Hippocampal formation (tissue), 2 donors: ENCODE results near the gene CUX1.
"Not testable (repeated sequence)": the region's sequence is repeated elsewhere in the genome, so short reads cannot be mapped to it uniquely, and the experiment has no call there.

Experiments
- DNase-seq, 2 donors: peaks; one replicate each; lab custom pipeline; 2025; lab: John Stamatoyannopoulos, UW

CUX1 gene

DNA sequence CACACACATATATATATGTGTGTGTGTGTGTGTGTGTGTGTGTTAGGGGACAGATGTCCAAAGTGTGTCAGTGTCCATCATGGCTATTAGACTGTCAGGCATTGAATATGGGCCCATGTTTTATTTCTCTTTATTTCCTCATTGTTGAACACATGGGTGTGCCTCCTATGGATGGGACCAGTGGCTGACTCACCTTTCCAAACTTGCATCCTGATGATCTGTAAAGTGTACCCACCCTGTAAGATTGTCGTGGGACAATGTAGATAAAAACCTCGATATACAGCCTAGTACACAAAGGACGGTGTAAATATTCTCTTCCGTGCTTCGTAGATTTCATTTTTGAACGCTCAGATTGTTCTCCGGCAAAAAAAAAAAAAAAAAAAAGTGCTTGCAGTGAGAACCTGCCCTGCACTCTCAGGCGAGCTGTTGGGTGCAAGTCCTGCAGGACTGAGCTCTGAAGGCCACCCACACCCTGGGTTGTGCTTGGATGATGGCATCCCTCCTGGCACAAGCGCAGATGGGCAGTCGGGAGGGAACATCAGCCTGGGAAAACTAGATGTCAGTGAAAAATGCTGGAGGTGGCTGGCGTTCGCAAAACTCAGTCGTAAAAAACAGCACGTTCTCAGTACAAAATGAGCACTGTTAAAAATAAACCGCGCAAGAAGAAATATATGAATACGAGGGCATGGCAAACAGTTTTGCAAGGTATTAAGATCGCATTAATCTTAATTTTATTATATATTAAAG is 166.9 kb downstream of the CUX1 start:
- no peak for DNase-seq

DNA sequence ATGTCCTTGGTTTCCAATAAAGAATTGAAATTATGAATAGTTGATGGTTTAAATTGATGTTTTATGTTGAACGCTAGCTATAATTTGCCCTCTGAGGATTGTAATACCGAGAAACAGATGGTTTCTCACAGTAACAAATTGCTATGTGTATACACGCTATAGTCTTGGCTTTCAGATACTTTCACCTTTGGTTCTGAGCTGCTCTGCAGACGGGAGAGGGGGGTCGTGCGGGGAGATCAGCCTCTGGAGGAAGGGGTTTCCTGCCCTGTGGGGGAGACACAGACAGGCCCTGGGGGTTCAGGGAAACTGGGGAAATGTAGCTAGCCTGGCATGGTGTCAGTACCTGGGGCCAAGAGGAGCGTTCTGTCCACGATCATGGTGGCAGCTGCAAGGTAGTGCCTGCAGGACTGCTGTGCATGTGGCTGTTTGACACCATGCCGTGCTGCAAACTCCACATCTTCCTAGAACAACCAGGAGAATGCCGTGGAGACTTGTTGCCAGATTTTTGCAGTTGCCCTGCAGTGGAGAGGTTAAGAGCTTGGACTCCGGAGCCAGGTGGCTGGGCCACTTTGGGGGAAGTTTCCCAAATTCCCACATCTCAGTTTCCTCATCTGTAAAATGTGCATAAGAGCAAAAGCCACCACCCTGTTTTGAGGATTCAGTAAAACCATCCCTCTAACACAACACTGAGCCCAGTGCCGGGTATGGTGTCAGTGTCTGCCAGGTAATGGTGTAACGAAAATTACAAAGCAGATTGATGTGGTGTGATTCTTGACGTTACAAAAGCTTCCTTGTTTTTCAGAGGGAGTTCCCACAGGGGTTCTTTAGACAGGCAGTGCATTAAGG is 167.9 kb downstream of the CUX1 start:
- no peak for DNase-seq

DNA sequence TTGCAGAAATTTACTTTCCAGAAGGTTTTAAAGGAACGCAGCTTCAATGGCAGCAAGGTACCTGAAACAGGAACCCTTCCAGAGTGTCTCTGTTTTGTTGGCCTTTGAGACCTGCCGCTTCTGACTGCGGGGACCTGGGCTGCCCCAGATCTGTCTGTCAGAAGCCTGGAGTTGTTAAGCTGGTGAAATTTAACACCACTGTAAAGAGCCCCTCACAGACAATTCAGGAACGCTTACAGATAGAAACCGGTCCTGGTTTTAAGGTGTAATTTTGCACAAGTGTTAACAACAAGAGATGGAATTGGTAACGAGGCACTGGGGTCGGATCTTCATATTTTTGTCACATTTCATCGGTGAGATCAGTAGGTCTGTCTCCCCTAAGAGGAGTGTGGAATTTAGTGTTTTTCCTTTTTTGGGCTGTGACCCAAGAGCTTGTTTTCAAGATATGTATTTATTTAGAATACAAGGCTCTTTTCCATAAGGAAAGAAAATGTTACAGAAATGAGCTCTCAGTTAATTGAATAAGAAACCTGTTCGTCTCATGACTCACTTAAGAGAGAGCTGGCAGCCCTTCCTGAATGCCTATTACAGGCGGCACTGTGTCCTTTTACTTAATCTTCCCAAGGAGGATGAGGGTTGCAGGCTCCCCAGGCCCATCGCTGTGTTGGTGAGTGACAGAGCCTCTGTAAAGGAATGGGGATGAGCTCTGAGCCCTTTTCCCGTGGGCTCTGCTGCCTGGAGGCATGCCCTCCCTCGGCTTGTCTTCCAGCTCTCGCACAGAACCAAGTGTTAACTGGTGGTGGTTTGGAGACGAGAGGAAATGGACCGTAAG is 168.7 kb downstream of the CUX1 start:
- DNase-seq, result no peak

DNA sequence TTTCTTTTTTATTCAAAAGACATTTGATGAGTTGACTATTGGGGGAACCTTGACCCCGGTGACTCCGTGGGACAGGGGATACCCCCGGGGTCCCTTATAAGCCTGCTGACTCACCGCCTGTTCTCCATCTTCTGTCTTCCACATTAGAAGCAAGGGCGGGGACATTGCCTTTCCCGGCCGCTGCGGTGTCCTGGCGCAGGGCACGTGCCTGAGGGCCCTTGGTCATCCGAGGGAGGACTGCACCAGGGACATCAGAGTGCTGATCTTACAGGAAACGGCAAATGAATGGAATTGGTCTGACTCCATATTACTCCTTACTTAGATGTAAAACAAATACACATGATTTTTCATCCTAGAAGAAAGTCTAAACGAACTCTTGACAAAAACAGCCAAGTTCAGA is 170.1 kb downstream of the CUX1 start:
- no peak for DNase-seq

DNA sequence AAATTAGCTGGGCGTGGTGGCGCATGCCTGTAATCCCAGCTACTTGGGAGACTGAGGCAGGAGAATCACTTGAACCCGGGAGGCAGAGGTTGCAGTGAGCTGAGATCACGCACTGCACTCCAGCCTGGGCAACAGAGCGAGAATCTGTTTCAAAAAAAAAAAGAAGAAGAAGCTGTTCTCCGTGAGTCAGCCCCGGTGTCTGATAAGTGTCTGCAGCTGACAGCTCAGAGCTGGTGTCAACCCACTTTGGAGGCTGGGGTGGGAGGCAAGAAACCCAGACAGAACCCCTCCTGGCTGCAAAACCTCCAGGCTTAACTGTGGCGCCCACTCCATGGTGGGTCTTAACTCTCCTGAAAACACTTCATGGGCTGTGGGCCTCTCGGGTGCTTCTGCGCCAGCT is 170.6 kb downstream of the CUX1 start:
- DNase-seq, result not testable (repeated sequence)

DNA sequence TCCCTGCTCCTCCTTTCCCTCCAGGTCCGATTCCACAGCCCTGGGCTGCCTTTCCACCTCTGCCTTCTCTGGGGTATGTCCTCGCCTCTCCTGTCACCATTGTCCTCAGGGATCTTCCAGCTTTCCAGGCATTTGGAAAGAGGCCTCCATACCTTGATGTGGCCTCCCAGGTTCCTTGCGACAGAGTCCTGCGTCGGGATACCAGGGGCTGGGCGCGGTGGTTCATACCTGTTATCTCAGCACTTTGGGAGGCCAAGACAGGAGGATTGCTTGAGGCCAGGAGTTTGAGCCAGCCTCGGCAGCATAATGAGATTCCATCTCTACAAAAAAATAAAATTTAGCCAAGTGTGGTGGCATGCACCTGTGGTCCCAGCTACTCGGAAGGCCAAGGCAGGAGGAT is 171.1 kb downstream of the CUX1 start:
- no peak for DNase-seq

DNA sequence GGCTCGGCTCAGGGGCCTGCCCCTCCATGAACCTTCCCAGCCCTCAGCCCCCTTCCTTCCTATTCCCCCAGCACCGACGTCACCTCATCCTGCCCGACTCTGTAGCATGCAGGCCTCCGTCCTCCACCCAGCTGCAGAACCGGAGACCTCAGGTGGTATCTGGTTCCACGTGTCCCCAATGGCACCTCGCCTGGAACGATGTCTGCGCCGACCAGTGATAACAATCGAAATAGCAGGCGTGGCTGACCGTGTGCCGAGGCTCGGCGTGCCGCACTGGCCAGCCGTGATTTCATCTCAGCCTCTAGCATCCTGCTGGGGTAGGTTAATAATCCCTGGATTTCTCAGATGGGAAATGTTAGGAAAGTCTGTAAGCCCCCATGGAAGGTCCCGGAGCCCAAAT is 171.7 kb downstream of the CUX1 start:
- DNase-seq, result no peak

DNA sequence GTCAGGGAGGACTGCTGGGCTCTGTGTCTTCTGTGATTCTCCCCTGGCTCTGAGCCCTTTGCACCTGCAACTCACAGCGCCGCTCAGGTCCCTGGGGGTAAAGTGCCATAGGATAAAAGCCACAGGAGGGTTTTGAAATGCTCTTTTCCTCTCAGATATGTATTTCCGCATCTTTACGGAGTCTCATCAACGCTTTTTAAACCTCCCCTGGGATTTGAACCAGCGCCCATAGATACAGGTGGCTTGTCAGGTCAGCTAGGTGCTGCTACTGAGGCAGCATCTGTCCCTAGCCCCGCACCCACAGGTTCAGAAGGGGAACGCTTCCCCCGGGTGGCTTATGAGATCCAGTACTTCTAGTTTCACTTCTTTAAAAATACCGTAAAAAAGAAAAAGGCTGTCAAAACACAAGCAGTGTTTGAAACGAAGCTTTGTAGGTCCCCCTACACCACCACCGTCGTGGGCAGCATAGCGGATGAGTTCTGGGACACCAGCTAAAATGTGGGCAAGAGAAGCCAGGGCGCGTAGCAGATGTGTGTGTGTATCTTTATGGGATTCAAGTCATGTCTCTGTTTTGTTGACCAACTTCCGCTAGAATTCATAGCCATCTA is 173.5 kb downstream of the CUX1 start:
- DNase-seq, result no peak

DNA sequence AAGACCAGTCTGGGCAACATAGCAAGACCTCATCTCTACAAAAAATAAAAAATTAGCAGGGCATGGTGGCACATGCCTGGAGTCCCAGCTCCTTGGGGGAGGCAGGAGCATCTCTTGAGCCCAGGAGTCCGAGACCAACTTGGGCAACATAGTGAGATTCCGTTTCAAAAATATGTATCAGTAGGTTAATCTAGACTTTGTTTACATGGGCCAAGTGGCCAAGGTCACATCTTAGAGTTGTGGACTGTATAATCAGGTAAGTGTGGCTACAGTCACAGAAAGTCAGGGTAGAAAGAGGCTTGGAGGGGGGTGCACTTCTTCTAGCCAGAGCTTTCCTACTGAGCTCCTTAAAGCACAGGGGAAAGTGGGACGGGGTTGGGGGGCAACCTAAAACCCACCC is 174.4 kb downstream of the CUX1 start:
- no peak for DNase-seq

DNA sequence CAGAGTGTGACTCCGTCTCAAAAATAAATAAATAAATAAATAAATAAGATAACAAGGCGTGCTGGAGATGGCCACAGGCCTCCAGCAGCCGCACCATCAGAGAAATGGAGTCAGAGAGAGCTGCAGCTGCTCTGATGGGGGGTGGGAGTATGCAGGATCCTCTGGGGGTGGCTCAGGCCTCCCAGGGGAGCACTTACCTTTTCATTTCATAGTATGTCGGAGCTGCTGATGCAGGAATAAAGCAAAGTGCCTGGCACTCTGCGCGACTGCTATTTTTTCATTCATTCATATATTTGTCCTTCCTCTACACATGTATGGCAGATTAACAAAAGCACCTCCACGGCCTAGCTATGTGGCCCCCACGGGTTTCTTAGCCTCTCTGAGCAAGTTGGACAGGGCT is 175.9 kb downstream of the CUX1 start:
- no peak for DNase-seq

DNA sequence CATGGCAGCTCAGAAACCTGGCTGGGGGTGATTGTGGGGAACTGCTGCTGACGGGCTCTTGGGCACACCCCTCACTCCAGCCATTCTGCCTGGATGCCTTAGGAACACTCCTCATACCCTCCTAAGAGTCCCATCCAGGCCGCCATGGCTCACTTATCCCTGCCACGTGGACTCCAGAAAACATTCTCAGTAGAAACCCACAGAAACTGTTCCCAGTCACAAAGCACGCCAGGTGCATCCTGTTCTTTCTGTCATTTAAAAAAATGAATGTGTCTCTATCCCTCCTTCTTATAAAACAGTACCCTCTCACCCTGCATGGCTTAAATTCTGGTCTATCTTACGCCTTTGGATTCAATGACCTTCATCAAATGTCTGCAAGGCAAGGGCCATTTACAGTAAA is 177.7 kb downstream of the CUX1 start:
- DNase-seq, result no peak

DNA sequence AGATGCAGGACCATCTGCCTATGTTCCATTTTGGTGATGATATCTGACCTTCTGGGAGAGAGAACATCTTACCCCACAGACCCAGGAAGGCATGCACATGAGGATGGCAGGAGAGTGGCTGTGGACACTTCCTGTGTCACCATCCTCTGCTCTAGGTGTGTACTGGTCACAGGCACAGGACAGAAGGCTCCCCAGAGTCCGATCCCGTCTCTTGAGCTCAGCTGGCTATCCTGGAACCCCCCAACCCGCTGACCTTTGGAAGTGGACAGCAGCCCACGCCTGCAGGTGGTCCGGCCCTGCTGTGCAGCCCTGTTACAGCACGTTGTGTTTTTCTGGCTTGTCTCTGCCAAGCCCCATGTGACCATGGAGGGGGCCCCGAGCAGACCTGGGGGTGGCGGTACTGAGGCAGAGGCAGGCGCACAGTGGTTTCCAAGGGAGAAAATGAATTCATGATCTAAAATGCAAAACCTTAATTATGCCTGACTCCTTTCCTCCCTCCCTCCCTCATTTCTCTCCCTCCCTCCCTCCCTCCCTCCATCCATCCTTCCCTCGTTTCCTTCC is 178.8 kb downstream of the CUX1 start:
- DNase-seq, result no peak

DNA sequence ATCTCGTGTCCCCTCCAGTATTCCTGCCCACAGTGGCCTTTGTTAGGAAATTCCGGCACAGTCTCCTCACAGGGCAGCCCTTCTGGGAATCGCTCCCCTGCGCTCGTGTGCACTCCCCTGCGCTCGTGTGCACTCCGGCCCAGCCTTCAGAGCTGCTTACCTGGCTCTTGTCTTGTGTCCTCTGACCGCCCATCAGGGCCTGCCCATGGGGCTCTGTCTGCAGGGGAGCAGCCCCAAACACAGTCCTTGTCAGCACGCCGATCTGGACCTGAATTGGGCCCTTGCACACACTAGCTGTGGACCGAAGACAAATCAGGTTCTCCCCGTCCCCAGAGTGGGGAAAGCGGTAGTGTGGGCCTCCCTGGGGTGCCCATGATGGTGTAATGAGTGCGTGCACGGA is 179.4 kb downstream of the CUX1 start:
- no peak for DNase-seq

DNA sequence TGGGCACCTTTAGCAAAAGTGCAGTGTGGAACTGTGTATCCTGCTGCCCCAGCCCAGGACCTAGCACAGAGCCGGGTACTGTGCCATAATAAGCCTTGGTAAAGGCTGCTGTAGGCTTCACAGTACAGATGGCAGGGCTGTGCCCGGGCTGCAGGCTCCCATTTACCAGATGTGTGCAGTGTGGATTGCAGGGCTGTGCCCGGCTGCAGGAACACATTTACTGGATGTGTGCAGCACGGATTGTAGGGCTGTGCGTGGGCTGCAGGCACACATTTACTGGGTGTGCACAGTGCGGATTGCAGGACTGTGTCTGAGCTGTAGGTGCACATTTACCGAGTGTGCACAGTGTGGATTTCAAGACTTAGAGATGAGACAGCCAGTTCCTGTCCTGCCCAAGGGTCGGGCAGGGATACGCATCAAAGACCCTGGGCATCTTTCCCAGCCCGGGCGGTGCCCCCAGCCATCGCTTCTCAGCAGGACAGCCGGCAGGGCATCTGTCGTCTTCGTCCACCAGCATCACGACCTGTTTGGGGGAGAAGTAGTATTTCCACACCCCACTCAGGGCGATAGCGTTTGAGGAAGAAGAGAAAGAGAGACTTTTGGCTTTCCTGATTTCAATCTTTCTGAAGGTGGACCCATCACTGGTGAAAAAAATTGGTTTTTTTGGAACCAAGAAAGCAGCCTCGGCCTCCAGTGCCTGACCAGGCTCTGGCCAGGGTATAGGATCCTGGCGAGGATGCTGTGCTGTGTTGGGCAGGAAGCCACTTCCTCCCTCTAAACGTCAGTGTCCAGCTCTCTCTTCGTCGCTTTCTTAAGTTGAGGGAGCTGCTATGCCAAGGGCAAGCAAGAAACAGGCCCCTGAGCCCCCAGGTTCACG is 180.8 kb downstream of the CUX1 start:
- no peak for DNase-seq

DNA sequence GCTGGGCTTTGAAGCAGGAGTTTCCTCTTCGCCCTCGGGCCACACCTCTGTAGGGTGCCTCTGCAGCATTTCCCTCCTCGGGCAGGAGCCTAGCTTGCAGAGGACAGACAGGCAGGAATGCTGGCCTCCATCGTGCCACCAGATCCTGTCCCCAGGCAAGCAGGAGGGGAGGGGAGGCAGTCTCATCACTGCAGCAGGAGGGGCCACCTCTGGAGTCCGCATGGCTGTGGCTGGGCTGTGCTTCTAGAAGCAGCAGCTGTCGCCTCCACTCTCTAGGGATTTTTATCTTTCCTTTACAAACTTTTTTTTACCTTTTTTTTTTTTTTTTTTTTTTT is 181.4 kb downstream of the CUX1 start:
- DNase-seq, result no peak

DNA sequence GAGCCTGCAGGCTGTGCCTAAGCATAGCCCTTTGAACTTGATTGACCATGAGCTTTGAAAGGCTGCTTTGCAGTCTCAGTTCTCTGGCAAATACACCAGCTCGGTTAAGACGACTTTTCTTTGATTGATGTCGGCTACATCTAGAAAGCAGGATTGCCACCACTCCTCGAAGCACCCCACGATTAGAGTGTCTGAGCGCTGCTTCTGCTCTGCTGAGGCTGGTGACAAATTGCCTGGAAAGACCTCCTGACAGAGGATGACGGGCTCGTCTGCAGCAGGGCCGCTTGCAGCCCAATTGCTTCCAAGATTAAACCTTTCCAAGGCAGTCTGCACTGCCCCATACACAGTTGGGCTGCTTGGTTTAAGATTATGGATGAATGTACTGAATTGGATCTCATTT is 182.0 kb downstream of the CUX1 start:
- no peak for DNase-seq

DNA sequence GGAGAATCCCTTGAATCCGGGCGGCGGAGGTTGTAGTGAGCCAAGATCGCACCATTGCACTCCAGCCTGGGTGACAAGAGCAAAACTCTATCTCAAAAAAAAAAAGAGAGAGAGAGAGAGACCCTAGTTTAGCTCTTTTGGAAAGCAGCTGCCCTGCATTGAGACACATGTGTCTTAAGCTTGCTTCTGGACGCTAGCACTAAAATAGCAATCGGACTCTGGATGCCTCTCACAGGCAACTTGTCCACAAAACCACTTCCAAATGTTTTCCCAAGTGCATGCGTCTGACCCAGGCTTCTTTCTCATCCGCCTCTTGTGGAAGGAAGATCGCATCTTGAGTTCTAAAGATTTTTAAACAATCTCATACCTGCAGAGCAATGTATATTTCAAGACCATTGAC is 182.7 kb downstream of the CUX1 start:
- no peak for DNase-seq

DNA sequence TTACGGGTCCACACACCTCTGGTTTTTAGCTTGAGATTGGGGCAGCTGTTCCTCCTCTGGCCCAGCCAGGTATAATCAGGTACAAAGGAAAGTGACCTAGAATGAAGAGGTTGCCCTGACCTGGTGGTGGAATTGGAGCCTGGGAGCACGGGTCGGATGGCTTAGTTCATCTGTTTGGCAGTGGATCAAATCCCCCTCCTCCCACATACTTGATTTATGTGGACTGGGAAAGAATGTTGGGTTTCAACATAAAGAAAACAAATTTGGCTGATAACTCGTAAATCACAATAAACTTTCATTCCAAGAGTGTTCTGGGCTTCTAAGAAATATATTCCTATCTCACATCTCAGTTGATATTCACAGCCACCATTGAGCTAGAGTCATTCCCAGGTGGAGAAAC is 186.8 kb downstream of the CUX1 start:
- no peak for DNase-seq

DNA sequence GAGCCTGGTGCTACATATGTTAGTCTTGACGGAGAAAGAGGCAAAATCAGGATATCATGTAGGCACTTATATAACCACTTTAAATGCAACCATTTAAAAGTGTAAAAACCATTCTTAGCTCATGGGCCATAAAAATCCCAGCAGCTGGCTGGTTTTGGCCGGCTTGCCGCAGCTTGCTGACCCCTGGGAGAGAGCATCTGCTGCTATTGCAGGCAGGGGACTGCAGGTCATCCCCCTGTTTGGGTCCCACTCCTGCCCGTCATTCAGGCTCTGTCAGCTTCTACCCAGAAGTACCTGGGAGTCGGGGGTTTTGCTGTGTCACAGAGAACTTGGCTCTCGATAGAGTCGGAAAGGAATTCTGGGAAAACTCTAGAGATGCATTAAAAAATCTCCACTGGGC is 187.4 kb downstream of the CUX1 start:
- DNase-seq, result no peak

DNA sequence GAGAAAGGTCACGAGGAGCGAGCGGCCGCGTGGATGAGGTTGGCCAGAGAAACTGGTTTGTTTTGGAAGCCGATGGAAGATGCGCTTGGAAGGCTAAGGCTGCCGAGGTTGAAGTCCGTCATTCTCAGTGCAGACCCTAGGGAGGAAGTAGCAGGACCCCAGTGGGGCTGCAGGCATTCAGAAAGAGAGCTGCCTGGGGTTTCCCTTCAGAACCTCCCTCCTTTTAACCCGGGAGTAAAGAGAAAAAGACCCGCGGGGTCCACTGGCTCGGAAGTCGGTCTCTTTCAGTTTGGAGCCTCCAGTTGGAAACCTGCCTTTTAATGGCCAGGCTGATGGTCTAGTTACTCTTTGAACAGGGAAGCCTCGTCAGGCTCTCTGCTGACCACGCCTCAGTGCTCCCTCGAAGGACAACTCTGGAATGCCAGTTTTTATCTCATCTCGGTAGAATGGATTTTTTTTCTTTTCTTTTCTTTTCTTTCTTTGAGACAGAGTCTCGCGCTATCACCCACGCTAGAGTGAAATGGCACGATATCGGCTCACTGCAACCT is 188.6 kb downstream of the CUX1 start:
- no peak for DNase-seq

DNA sequence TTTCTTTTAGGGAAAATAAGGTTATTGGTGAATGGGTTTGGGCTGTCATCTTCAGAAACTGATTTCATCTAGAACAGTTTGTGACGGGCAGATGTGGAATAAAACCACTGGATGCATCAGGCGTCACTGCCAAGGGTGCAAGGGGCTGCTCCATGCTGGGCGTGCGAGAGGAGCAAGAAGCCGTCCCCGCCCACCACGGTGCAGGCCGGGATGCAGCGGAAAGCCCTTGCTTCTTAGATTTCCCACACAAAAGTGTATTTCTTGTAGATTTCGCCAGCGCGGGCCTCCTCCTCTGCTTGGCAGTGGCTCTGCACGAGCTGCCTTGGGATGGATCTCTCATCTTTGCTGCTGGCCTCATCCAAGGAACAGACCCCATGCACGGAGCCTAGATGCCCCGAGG is 189.3 kb downstream of the CUX1 start:
- DNase-seq, result no peak
